Hindlimb muscle (tissue), 1 donor: ENCODE results near the gene VOPP1. TPM values are rescaled to one million over a fixed set of nuclear protein-coding genes. Genes with fewer than 3 reads are reported as not detected.
"Not testable (repeated sequence)": the region's sequence is repeated elsewhere in the genome, so short reads cannot be mapped to it uniquely, and the experiment has no call there.

Source experiments
- DNase-seq: peaks from one replicate; pipeline ENCODE4 v3.0.0-alpha.2; 2013
- polyA plus RNA-seq: library from polyadenylated mRNA; unstranded; fragments of 120-200 nt; gene quantifications from one replicate; pipeline ENCODE4 v1.2.1, GENCODE V29; 2013; ENCODE audit not compliant: insufficient read length

VOPP1 gene
- polyA plus RNA-seq, 1 donor, result 25.8 TPM

DNA sequence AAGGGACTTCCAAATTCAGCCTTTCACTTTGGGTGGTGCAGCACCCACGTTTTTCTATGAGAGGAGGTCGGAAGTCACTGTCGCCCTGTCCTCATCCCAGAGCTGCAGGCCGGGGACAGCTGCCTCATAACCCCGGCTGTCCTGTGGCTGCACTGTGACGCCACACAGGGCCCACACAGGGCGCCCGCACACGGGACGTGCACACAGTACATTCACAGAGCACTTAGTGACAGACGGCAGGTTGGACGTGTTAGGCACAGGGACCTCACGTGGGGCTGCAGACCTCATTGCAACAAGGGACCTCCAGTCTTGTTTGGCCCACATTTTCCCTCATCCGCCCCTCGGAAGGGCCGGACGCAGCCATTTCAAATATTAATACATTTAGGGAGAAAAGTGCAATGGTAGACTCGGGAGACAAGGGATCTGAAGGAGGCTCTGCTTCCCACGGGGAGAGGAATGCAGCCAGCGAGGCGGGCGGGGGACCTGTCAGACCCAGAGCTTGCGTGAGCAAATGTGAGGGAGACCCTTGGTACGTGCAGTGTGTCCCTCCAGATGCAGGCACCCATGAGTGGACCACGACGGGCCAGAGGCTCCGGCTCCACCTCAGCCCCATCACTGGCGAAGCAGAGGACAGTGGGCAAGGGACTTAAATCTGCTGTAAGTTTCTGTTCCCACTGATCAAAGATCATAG lies 86.7 kb downstream of the VOPP1 start:
- DNase-seq, result no peak

- no peak for DNase-seq
Observed at GRCh38 chr7:55484834-55485233, 87.5 kb downstream of the VOPP1 start.

DNA sequence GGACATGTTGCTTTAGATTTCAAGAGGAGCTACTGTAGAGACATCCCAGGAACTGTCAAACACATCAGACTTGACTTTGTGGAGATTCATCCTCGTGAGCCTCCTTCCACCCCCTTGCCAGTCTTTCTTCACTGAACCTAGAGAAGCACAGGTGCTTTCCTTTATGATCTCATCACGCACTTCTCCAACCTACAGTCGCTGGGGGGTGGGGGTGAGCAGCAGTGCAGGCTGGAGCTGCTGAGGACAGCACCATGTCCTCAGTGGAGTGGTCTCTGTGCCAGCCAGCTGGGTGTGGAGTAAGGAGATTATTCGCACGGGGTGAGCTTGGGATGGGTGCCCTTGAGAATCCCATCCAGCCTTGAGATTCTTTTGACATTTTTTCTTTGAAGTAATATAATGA lies 88.1 kb downstream of the VOPP1 start:
- DNase-seq, result no peak

GRCh38 chr7:55483046-55483445 lies 89.3 kb downstream of the VOPP1 start:
- no peak for DNase-seq

DNA sequence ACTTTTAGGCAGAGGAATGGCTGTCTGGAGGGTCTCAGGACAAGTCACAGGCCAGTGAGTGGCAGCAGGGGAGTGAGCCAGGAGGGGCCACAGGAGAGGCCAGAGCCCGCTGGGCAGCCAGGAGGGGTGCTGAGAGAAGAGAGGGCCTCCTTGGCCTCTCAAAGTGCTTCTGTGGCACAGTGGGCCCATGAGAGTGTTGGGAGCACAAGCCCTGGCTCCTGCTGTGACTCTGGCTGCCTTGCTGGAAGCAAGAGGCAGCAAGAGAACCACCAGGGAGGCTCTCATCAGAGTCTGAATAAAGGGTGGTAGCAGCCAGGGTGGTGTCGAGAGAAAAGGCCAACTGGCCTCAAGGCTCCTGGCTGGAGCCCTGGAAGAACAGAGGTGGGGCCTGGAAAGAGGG lies 91.1 kb downstream of the VOPP1 start:
- DNase-seq, result no peak

DNA sequence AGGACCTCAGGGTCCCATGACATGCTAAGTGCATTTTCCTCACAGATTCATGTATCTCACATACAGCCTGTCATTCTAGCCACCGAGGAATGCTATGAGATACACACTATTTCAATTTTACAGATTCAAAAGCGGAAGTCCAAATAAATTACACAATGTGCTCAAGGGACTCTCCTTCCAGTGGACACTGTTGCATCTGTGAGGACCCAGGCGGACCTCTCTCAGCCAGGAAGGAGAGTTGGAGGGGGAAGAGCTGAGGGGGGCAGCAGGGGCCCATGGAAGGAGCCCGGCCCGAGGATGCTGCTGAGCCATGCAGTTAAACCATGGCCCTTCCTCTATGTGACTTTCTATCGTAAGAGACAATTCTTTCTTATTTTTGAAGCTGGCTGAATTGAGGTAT lies 93.6 kb downstream of the VOPP1 start:
- DNase-seq, result no peak

DNA sequence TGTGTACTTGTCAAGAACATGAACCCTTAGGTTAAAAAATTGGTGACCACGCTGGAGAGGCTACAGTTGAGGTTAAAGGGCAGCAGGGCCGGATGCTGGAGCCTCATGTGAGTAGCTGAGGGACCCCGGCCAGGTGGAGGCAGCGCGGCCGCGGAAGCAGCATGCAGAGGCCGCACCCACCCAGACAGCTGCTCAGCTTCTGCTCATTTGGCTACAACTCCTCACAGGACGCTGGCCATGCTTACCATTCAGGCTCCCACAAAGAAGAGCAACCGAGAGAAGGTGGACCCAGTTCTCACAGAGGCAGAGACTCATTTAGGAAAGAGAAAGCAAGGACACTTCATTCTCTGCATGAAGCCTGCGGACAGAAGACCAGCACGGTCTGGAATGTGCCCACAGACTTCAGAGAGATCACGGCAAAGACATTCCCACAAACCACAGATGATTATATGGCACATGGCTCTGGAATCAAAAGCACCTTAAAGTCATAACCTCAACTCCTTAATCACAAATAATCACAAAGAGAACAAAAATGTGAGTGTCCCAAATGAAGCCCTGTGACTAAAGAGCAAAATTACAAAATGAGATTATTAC lies 94.4 kb downstream of the VOPP1 start:
- DNase-seq, result no peak

DNA sequence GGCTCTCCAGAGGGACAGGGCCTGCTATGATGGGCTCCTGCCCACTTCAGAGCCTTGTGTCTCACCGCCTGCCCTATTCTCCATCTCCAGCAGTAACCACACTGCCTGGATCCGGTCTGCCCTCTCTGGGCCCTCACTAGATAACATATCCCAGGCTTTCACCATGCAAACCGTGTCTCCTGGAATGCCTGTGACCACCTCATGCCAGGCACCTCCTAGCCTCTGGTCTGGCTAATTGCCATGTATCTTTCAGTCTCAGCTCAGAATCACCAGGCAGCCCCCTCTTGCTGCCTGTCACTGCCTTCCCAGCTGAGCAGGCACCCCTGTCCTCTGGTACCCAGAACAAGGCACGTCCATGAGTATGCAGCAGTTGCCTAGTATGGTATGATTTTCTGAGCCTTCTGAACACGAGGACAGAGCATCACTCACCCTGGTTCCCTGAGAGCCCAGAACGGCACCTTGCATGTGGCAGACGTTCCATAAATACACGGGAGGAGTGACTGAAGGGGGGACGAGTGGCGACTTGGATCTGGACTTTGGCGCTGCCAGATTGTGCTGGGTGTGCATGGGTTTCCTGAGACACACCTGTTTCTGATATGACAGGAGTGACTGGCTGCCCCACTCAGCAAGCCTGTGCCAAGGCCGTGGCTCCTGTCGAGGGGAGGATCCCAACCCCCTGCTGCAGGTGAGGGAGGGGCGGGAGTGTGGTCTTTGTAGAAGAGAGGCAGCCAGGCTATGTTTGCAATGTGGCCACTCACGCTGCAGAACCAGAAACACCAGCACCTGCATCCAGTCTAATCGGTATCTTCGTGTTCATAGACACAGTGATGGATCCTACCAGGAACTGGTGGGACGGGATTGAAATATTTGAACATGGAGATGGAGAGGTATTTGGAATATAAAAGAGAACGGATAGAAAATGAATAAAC lies 95.2 kb downstream of the VOPP1 start:
- DNase-seq, result no peak

DNA sequence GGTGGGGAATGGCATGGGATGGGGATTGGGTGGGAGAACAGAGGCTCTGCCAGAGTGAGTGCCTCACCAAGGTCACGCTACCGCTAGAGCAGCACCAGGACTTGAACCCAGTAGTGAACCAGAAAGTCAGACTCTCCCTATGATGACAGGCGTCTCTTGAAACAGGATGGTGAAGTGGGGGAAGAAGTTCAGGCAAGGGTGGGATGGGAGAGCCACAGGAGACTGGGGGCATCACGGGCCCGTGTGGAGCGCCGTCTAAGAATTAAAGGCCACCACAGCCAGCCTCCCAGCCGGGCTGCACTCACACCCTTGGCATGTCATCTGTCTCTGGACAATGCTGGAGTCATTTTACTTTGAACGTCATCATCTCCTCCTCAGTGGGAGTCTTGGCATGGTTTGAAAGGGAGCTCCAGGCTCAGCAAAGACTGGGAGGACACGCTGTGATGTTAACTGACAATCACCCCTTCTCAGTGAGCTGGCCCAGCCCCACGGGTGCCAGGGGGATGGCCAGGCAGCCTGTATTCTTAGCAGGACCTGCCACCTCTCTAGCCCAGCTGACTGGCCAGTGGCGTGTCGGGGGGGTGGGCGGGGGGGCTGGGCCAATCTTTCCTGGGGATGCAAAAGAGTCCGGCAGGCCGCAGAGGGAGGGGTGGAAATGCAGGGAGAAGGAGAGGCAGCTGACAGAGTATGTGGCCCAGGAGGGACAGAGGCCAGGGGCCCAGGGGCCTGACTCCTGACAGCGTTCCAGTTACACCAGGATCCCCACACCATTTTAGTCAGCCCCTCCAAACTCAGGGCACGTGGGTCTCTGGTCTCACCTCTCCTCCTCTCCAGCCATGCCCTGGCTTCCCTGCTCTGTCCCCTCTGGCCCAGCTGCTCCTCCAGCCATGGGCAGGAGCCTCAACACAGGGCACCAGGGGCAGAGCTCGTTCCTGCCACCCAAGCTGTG lies 96.2 kb downstream of the VOPP1 start:
- DNase-seq, result no peak

DNA sequence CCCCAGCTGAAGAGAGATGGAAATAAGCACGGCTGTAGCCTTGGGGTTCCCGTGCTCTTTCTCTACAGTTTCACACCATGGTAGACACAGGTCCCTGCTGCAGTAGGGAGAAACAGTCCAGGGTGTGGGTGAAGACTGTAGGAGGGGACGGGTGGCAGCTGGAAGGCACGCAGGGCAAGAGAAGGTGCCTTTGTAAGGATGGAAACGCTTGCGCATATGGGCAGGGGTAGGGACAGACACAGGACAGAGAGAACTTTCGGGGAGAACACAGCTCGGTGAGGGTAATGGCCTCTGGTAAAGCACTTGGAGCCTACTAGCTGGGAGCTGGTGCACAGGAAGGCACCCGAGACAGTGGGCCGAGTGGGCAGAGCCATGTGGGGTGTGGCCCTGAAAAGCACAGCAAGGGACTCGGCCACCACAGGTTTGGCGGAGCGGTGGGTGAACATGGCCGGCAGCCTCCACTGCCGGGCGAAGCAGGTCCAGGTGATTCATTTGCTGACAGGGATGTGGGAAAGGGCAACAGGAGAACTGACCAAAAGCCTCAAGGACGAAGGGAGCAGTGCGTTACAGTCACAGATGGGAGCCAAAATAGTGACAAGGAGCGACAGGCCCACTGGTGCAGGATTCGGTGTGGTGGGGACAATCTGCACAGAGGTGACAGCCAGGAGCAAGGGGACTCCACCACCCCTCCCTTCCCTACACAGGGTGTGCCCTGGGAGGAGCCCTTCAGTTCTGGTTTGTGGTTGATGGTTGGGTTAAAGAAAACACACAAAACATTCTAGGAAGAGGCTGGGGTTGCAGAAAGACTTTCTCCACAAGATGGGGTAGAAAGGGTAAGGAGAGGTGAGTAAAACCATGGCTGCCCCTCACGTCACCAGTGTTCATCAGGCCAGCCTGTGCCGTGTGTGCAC lies 97.1 kb downstream of the VOPP1 start:
- no peak for DNase-seq

GRCh38 chr7:55473932-55474331 lies 98.4 kb downstream of the VOPP1 start:
- no peak for DNase-seq

DNA sequence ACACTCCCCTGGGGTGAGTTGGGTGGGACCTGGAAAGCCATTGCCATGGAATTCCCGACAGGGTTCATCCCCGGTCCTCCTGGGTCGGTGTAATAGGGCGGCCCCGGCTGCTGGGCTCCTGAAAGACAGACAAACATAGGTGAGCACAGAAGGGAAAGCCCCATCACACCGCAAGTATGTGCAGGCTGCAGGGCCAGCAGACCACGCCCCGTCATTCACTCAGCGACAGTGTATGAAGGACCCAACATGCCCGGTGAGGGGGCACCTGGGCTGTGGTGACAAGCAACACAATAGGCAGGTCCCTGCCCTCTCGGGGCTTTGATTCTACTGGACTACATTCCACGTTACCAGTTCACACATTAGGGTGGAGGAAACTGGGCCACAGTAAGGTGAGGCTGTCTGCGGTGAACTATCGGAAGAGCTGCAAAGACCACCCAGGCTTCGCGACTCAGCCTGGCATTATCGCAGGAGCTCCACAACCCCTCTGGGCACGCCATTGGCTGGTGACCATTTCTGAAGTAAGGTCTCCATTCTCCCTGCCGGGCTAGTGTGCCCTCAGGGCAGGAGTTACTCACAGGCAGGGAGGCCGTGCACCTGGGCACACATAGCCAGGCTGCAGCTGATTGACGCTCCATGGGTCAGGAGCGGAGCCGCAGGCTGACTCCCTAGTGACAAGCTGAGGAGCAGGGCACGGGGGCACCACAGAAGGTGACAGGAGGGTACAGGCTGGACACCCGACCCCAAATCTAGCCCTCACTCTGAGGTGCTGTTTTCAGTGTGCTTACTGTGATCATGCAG lies 99.2 kb downstream of the VOPP1 start:
- DNase-seq, result no peak

DNA sequence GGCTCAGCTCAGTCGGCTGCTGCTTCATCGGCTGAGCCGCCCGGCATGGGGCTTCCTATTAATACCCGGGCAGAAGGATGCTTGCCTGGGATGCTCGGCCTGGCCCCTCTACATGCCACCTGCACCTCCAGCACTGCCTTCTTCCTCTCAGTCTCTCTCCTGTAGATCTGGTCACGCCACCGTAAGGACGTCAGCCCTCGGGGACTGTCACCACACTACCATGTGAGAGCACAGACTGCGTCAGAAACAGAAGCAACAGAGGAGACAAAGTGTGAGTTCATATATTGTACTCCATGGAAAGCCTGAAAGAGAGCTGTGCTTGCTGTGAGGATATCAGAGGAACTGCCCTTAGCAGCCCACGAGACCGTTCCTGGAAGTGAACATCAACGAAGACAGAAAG lies 99.9 kb downstream of the VOPP1 start:
- DNase-seq, result not testable (repeated sequence)

DNA sequence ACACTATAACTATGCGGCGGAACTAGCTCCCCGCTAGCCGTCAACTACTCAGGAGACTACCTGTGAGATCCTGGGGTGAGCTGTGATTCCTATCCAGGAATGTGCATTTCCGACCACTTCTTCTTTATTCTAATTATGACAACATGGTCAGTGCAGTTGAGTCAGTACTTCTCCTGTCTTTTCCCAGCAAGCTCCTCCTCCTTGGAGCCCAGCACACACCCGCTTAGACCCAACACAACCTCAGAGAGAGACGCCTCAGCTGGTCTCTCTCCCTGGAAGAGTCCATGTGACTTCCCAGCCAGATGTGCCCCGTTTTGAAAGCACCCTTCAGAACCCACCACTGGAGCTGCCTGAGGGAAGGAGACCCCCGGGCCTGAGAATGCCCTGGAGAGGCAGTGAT lies 100.7 kb downstream of the VOPP1 start:
- not testable (repeated sequence) for DNase-seq

DNA sequence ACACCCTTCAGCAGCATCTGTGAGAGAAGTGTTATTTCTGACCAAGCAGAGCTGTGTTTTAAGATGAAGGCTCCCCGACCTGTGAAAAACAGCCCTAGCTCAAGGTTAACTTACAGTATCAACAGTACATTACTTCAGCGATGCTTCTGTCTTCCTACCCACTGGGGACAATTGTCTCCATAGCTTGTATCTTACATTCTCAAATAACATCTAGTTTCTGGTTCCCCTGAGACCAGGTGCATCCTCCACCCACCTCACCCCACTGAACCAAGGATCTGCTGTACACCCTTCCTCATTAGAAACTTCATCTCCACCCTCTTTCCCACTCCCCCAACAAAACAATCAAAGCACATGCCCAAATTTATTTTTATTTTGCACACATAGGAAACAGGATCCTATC lies 102.0 kb downstream of the VOPP1 start:
- no peak for DNase-seq

GRCh38 chr7:55469721-55470120 lies 102.6 kb downstream of the VOPP1 start:
- no peak for DNase-seq

DNA sequence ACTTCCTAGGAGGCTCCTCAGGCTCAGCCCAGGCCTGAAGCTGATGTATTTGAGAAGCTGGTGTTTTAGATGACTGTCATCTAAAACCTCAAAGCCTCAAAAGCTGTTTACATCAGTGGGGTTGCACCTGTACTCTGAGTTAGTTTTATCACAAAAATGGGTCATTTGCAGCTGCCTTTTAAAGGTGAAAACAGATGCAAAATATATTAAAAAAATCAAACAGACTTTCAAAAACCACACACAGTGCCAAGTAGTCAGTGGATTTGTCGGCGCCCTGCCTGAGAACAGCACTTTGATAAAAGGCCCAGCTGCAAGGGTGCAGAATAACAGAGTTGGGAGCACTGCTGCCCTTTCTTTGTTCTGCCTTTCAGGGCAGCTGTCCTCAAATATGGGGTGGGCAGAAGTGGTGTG lies 103.0 kb downstream of the VOPP1 start:
- DNase-seq, result no peak

DNA sequence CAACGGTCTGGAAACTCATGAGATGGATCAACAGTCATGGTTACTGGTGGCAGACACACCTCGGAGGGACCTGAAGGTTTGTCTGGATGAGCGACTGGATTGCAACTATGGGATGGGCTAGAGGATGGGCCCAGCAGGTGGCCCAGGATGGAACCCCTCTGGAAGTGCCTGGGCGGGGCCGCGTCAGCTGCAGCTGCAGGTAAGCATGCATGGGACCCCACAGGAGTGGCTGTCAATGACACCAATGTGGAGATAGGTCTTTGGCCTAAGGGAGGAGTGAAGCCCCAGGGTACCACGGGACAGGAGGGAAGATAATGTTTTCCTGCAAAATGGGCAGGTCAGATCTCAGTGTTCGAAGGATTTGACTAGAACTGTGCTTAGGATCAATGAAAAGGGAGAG lies 103.8 kb downstream of the VOPP1 start:
- no peak for DNase-seq

- no peak for DNase-seq
Observed at GRCh38 chr7:55467047-55467593, 105.2 kb downstream of the VOPP1 start.

DNA sequence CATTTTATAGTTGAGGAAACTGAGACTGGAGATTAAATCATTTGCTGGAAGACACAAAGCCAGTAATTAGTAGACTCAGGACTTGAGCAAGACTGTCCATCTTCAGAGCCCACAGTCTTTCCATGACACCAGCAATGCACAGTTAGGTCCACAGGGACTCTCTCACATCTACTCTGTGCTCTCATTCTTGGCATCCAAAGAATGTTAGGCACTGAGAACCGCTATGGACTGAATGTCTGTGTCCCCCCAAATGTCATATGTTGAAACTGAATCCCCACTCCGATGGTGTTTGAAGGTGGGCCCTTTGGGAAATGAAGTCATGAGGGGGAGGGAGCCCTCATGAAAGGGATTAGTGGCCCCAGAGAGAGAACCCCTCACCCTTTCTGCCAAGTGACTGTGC lies 106.6 kb downstream of the VOPP1 start:
- no peak for DNase-seq
